HAP-1 (cell line): ENCODE results near the gene PLEKHA3.
"Not testable (repeated sequence)": the region's sequence is repeated elsewhere in the genome, so short reads cannot be mapped to it uniquely, and the experiment has no call there.

Source experiments
- DNase-seq, 2 experiments: peaks; one replicate each; pipeline ENCODE4 v3.0.0-alpha.2; 2016 to 2020; ENCODE audit warnings: low spot score in 2 of 2
- H3K27me3 ChIP-seq: fragments of 250-450 bp; sonication (Bioruptor Pico); 2 replicates; pipeline ENCODE4 v1.5.1; 2020; ENCODE audit warnings: low read depth, mild to moderate bottlenecking, moderate library complexity
- H3K36me3 ChIP-seq: fragments of 250-450 bp; sonication (Bioruptor Pico); replicated peaks from 2 replicates; pipeline ENCODE4 v1.5.1; 2020; ENCODE audit warnings: mild to moderate bottlenecking
- H3K4me1 ChIP-seq: fragments of 250-450 bp; sonication (Bioruptor Pico); 2 replicates; pipeline ENCODE4 v1.5.1; 2020; ENCODE audit warnings: mild to moderate bottlenecking
- H3K4me3 ChIP-seq: fragments of 250-450 bp; sonication (Bioruptor Pico); 2 replicates; pipeline ENCODE4 v1.5.1; 2020; ENCODE audit warnings: mild to moderate bottlenecking, moderate library complexity
- H3K9me3 ChIP-seq: fragments of 250-450 bp; sonication (Bioruptor Pico); 2 replicates; pipeline ENCODE4 v1.5.1; 2020; ENCODE audit warnings: mild to moderate bottlenecking, moderate library complexity
- in situ Hi-C: fragments of 300-500 bp; cut with MboI; formaldehyde crosslinking; loops from 3 replicates; pipeline ENCODE4 v1.14.3; 2020; ENCODE audit warnings: low sequenced_read_pairs, inconsistent platforms, mixed read lengths

PLEKHA3 gene

DNA sequence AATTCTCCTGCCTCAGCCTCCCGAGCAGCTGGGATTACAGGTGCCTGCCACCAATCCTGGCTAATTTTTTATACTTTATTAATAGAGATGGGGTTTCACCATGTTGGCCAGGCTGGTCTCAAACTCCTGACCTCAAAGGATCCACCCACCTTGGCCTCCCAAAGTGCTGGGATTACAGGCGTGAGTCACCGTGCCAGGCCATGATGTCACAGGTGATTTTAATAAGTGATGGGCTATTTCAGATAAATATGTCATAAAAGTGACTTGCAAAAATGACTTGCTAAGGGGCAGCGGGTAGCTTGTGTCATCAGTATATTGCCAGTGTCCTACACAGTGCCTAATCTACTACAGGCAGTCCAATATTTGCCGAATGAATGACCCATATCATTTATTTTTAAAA lies 8.9 kb upstream of the PLEKHA3 start:
- H3K4me3 ChIP-seq, H3K36me3 ChIP-seq, H3K4me1 ChIP-seq: not testable (repeated sequence)

DNA sequence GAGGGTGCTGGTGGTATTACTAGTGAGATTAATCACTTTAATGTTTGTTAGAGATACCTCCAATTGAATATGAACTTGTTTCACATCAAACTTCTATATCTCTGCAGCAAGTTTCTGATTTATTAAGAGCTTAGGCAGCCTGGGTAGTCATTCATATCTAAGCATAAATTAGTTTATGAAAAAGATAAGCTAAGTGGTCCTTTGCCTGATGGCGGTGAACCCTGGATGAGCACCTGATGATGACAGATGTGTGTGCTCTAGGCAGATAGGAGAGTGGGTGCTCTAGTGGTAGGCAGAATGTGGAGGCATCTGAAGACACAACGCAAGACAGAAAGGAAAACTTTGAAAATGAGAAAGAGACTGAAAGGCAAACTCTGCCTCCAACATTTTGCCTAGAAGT lies 6.9 kb upstream of the PLEKHA3 start:
- Histone ChIP-seq H3K27me3 (no peaks in the 10 kb centered on the region), H3K36me3 (0 out of 2 replicates have a peak, but pooled peaks cover 5% of the 10 kb centered on the region), H3K4me3 (no peak overlapping the region), H3K4me1 (peaks cover 4% of the 10 kb centered on the region; the same call in 1 of the 2 replicates), H3K9me3 (no peaks in the 10 kb centered on the region)
- DNase-seq = no peak
- in situ Hi-C loops = no loop called here

More for the DNA sequence above, 8.9 kb upstream of the PLEKHA3 start:
- in situ Hi-C loops, DNase-seq, H3K27me3 ChIP-seq, H3K9me3 ChIP-seq: not testable (repeated sequence)

DNA sequence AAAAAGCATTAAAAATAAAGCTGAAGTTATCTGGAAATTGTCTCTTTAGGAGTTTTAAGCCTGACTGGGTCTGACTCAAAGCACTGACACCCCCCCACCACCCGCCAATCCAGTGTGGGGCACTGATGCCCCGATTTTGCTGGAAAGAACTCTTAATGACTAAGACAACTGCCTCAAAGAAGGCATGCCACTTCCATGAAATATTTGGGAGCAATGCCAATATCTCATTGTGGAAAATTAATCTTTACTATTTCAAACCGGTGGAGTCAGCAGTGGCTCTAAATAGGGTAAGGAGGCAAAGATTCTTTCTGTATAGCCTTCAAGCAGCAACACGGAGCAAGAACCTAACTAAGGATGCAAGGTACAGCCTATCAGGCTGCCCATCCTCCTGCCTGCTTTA lies 6.3 kb upstream of the PLEKHA3 start:
- in situ Hi-C loops = no loop called here
- Histone ChIP-seq H3K9me3 (no peaks in the 10 kb centered on the region), H3K36me3 (0 out of 2 replicates have a peak, but pooled peaks cover 5% of the 10 kb centered on the region), H3K4me3 (no peak overlapping the region), H3K27me3 (no peaks in the 10 kb centered on the region), H3K4me1 (peaks cover 4% of the 10 kb centered on the region; the same call in 1 of the 2 replicates)
- no peak for DNase-seq

DNA sequence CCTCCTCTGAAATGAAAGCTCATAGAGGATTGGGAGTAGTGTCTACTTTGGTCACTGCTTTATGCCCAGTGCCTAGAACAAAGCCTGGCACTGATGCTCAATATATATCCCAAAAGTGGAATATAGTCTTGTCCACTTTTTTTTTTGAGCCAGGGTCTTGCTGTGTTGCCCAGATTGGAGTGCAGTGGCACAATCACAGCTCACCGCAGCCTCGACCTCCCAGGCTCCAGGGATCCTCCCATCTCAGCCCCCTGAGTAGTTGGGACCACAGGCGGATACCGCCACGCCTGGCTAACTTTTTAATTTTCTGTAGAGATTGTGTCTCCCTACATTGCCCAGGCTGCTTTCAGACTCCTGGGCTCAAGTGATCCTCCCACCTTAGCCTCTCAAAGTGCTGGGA lies 5.7 kb upstream of the PLEKHA3 start:
- H3K9me3 ChIP-seq = no peaks in the 10 kb centered on the region
- in situ Hi-C loops = no loop called here
- no peak for DNase-seq
- 0 out of 2 replicates have a peak, but pooled peaks cover under 1% of the 10 kb centered on the region for H3K36me3 ChIP-seq
- H3K27me3 ChIP-seq = no peaks in the 10 kb centered on the region
- peaks cover 9% of the 10 kb centered on the region for H3K4me1 ChIP-seq
- H3K4me3 ChIP-seq = no peak overlapping the region

DNA sequence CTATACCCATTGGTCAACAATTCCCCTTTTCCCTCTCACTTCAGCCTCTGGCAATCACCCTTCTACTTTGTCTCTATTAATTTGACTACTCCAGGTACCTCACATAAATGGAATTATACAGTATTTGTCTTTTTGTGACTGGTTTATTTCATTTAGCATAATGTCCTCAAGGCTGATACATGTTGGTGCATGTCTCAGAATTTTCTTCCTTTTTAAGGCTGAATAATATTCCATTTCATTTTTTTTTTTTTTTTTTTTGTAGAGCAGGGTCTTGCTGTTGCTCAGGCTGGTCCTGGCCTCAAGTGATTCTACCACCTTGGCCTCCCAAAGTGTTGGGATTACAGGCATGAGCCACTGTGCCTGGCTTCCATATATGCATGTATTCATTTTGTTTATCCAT lies 3.8 kb upstream of the PLEKHA3 start:
- Histone ChIP-seq H3K9me3 (no peaks in the 10 kb centered on the region), H3K27me3 (no peaks in the 10 kb centered on the region), H3K36me3 (no peaks in the 10 kb centered on the region), H3K4me1 (peaks cover 17% of the 10 kb centered on the region), H3K4me3 (no peak overlapping the region)
- no peak for DNase-seq
- in situ Hi-C loops = no loop called here

DNA sequence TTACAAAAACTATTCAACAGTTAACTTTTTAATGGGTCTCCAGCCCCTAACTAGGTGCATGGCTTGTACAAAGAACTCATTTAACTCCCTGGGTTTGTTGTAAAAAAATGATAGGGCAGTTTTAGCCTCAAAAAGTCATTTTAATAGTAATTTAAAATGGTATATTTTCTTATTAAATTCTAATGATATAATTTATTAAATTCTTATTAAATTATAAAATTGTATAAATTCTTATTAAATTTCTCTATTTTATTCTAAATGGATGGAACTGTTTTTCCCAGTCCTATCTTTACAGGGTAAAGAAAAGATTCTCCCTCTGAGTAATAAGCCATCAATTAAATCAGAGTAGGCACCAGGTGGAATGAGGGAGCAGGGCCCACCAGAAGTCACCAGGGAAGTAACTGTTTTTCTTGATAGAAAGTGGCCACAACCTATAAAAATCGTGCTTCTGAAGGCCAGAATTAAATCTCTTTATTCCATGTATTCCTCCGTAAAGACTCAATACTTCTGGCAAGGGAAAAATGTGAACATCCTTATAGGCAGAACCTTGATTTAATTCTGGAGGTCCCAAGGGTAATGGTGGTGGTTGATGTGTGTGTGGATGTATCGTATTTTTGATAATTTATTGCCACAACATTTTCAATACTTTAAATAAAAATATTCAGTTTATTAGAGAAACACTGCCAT lies 2.7 kb upstream of the PLEKHA3 start:
- DNase-seq = no peak
- H3K9me3 ChIP-seq = no peaks in the 10 kb centered on the region
- no peaks in the 10 kb centered on the region for H3K36me3 ChIP-seq
- in situ Hi-C loops = no loop called here
- peaks cover 23% of the 10 kb centered on the region for H3K4me1 ChIP-seq
- no peaks in the 10 kb centered on the region for H3K27me3 ChIP-seq
- peak overlapping the region; percentile 52 for H3K4me3 ChIP-seq

DNA sequence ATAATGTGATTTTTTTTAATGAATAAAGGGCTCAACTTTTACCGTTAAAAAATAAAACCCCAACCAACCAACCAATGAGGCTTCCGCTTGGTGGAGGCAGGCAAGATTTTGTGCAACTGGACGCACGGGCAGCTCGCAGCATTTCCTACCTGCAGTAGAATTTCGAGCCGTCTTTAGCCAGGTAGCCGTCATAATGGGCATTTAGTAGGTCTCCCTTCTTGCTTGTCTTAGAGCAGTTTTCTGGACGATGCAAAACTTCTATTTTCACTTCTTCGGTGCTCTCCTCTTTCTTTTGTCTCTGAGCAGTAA lies 2.2 kb upstream of the PLEKHA3 start:
- Histone ChIP-seq H3K4me3 (peak overlapping the region; percentile 52), H3K36me3 (no peaks in the 10 kb centered on the region), H3K4me1 (peaks cover 25% of the 10 kb centered on the region), H3K9me3 (no peaks in the 10 kb centered on the region), H3K27me3 (no peaks in the 10 kb centered on the region)
- in situ Hi-C loops = no loop called here
- peak in 1 of 2 experiments; percentile 26 for DNase-seq

DNA sequence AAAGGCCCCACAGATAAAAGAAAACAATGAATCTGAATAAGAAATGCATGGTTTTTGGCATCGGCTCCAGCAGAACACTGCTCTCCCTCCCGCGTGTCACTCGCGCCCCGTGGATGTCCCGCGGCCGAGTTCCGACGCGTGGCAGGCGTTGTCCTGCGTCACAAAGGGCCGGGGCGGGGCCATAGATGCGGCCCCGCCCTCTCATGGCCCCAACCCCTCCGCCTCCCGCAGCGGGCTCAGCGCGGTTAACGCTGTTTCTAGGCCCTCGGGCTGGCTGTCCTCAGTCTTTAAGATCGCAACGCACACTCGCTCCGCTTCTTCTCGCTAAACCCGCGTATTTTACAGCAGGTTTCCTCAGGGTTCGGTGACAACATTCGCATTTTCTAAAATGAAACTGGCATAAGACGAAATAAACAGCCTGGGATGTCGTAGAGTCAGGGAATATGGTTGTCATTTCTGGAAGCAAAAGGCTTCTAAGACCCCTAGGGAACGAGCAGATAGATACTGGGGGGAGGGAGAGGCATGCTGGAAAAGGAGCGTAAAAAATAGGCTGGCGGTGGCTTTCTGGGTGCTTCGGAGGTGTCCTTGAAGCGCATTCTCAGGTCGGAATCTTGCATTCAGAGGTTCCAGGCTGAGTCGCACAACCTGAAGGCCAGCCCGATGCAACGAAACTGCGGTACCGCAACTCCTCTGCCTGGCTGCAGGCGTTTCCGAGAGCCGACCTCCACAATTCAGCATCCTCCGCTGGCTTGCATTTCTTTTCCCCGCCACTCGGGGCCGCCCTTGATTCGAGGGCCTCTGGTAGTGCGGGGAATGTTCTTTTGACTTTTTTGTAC lies 1.6 kb upstream of the PLEKHA3 start, which contains the start of gene FKBP7:
FKBP7 (minus strand) TSS at position 162 of the 836 bp plus-strand sequence; CDS start at position 61, 101 bp downstream.
- in situ Hi-C loops = no loop called here
- no peaks in the 10 kb centered on the region for H3K9me3 ChIP-seq
- DNase-seq = peak; percentile 71 to 89

DNA sequence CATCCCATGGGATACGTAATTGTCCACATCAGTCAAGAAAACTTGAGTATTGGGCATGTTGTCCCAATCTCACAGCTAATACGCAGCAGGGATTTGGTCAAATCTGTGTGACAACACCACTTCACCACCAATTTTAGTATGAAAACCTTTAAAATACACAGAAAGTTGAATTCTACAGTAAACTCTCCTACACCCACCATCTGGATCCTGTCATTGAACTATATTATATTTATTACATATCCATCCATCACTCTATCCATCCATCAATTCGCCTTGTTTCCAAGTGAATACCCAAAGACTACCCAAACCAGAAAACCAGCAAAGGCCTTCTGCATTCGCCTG lies 1.0 kb upstream of the PLEKHA3 start:
- Histone ChIP-seq H3K4me1 (peaks cover 25% of the 10 kb centered on the region), H3K9me3 (no peaks in the 10 kb centered on the region), H3K36me3 (no peaks in the 10 kb centered on the region), H3K27me3 (no peaks in the 10 kb centered on the region), H3K4me3 (peak overlapping the region; percentile 52)
- in situ Hi-C loops = no loop called here
- DNase-seq = no peak

More for the DNA sequence above, 1.6 kb upstream of the PLEKHA3 start, which contains the start of gene FKBP7:
- Histone ChIP-seq H3K27me3 (no peaks in the 10 kb centered on the region), H3K4me3 (peak within 1 kb of the TSS; percentile 52), H3K4me1 (peaks cover 25% of the 10 kb centered on the region), H3K36me3 (no peaks in the 10 kb centered on the region)

DNA sequence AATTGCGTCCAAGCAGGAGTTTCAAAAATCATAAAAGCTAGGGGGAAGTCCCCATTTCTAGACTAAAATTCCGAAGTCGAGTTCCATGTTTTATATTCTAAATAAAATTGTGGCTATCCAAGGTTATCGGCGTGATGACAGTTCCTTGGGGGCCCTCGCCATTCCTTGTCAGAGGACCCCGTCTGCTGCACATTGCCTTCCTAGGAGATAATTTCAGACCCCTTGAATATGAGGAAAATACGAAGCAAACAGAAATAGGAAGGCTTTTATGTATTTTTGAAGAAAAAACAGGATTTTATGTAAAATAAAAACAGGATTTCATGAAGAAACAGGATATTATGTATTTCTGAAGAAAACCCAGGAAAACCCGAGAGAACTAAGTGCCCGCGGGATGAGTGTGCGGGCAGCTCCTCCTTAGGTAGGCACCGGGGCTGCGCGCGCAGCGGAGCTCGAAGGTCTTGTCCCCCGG lies 465 bp upstream of the PLEKHA3 start:
- in situ Hi-C loops = no loop called here
- Histone ChIP-seq H3K9me3 (no peaks in the 10 kb centered on the region), H3K36me3 (no peaks in the 10 kb centered on the region), H3K4me3 (peak overlapping the region; percentile 54), H3K27me3 (no peaks in the 10 kb centered on the region), H3K4me1 (peaks cover 25% of the 10 kb centered on the region)
- no peak for DNase-seq

DNA sequence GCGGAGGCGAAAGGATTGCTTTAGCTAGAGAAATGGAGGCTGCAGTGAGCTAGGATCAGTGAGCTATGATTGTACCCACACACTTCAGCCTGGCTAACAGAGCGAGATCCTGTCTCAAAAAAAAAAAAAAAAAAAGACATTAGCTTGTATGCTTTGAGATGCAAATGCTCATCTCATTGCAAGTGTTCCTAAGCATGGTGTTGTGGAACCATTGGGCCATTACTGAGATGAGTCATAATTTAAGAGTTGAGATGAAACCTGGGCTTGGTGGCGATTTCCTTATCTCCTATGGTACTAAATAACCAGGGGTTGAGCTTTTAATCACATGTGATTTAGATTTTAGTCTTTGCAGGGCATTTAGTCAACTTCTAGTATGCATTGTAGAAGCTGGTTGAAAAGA lies 2.2 kb downstream of the PLEKHA3 start:
- no peaks in the 10 kb centered on the region for H3K9me3 ChIP-seq
- in situ Hi-C loops = no loop called here
- H3K4me1 ChIP-seq = peaks cover 21% of the 10 kb centered on the region
- peak; percentile 35 to 67 for DNase-seq
- 0 out of 2 replicates have a peak, but pooled peaks cover 9% of the 10 kb centered on the region for H3K36me3 ChIP-seq
- peak overlapping the region; percentile 54 for H3K4me3 ChIP-seq
- no peaks in the 10 kb centered on the region for H3K27me3 ChIP-seq

DNA sequence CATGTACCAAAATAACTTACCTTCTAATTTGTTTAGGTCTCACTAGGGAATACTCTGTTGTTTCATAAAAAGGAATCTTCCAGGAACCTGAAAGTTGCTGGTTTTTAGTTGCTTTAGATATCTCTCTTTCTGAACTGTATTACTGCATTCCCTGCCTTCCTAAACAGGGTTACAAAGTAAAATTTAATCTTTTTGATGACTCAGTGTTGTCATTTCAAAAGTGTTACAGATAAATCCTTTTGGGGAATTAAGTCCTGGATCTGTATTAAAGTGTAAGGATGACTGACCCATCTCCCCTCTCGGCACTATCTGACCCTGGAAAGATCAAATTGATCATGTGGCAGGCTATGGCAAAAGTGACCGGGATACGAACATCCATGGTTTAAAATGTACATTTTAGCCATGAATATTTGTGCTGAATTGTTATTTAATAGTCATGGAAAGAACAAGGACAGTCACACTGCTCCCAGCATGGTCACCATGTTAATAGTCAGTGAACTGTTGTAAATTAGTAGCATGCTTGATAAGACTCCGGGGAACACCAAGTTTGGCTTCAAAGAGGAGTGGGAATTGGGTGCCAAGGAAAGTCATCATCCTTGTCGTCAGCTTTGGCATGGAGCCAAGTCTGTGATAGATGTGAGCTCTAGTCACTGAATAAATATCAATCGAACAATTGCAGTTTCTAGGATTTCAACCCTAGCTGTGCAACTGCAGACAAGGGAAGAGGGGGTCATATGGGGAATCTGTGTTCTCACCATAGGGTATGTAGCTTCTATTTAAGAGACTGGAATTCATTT lies 4.2 kb downstream of the PLEKHA3 start:
- peaks cover 23% of the 10 kb centered on the region for H3K4me1 ChIP-seq
- peak in 1 of 2 experiments; percentile 33 for DNase-seq
- no peaks in the 10 kb centered on the region for H3K27me3 ChIP-seq
- H3K9me3 ChIP-seq = no peaks in the 10 kb centered on the region
- peaks cover 15% of the 10 kb centered on the region; the same call in 1 of the 2 replicates for H3K36me3 ChIP-seq
- H3K4me3 ChIP-seq = no peak overlapping the region
- in situ Hi-C loops = no loop called here

DNA sequence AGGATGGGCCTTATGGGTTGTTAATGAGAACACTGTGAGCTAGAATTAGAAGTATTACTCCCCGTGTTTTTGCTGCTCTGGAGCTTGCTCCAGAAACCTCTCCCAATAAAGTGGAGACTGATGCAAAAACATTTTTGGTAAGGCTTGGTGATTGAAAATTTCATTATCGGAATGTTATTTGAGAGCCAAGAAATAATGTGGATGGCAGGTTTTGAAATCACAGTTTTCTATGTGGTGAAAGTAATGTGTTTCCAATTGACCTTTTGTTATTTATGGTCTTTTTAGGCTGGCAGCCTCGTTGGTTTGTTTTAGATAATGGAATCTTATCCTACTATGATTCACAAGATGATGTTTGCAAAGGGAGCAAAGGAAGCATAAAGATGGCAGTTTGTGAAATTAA lies 5.1 kb downstream of the PLEKHA3 start:
- no peaks in the 10 kb centered on the region for H3K27me3 ChIP-seq
- DNase-seq = no peak
- H3K9me3 ChIP-seq = no peaks in the 10 kb centered on the region
- H3K4me1 ChIP-seq = peaks cover 17% of the 10 kb centered on the region
- H3K4me3 ChIP-seq = no peak overlapping the region
- H3K36me3 ChIP-seq = peaks cover 20% of the 10 kb centered on the region; the same call in 1 of the 2 replicates
- in situ Hi-C loops = no loop called here
